ENCODE data around the gene MEIS1. TPM values are rescaled to one million over a fixed set of nuclear protein-coding genes. Genes with fewer than 3 reads are reported as not detected.

The MEIS1 gene
- total RNA-seq, 4 donors from 2014 or later, result 9.2 to 22.6 (median 18.8) TPM

- intact Hi-C loops (cut with DNase I; ENCODE audit: low total_unique reads), result no loop called here
- no peak for DNase-seq (ENCODE audit: low spot score in 2 of 2)
- TF ChIP-seq CTCF (IDR thresholded peaks at IDR 0.05) (no peak), POLR2A (IDR thresholded peaks at IDR 0.05) (no peak)
- WGBS, 2 donors, result 81 to 84% methylated on average over 7 of the region's 7 CpGs
- no peak overlapping the region for H3K4me3 ChIP-seq (ENCODE audit: low read depth, poor library complexity, severe bottlenecking)
Measured at GRCh38 chr2:66573416-66573815, 138.5 kb downstream of the MEIS1 start.

GRCh38 chr2:66573821-66574233, 138.9 kb downstream of the MEIS1 start:
- WGBS, 2 donors, result 61 to 74% methylated on average over 8 of the region's 8 CpGs
- intact Hi-C loops (cut with DNase I; ENCODE audit: low total_unique reads), result no loop called here
- no peak for DNase-seq (ENCODE audit: low spot score in 2 of 2)
- no peak overlapping the region for H3K4me3 ChIP-seq (ENCODE audit: low read depth, poor library complexity, severe bottlenecking)
- TF ChIP-seq POLR2A (IDR thresholded peaks at IDR 0.05) (no peak), CTCF (IDR thresholded peaks at IDR 0.05) (no peak)

GRCh38 chr2:66574701-66575624, 140.0 kb downstream of the MEIS1 start:
- peak in 1 of 2 donors; percentile 87 for DNase-seq (ENCODE audit: low spot score in 2 of 2)
- intact Hi-C loops (cut with DNase I; ENCODE audit: low total_unique reads), result loop anchor here (5.0 kb wide), 1 partner anchor 138 kb away; the partner anchor contains the start of gene MEIS1
- 1% methylated on average over 35 of the region's 35 CpGs for whole genome bisulfite sequencing, 2 donors
- peak in 1 of 3 donors; percentile 44 for TF ChIP-seq CTCF (IDR thresholded peaks at IDR 0.05)
- no peak for TF ChIP-seq POLR2A (IDR thresholded peaks at IDR 0.05)
- H3K4me3 ChIP-seq (ENCODE audit: low read depth, poor library complexity, severe bottlenecking), result peak overlapping the region; percentile 41

- intact Hi-C loops (cut with DNase I; ENCODE audit: low total_unique reads), result loop anchor here (5.0 kb wide), 1 partner anchor 138 kb away; the partner anchor contains the start of gene MEIS1
- WGBS, 2 donors, result 0 to 1% methylated on average over 47 of the region's 53 CpGs
- TF ChIP-seq POLR2A (IDR thresholded peaks at IDR 0.05) (no peak), CTCF (IDR thresholded peaks at IDR 0.05) (no peak)
- H3K4me3 ChIP-seq (ENCODE audit: low read depth, poor library complexity, severe bottlenecking), result peak overlapping the region; percentile 41
- peak in 1 of 2 donors; percentile 86 for DNase-seq (ENCODE audit: low spot score in 2 of 2)
Measured at GRCh38 chr2:66575625-66576310, 140.8 kb downstream of the MEIS1 start.

- H3K4me3 ChIP-seq (ENCODE audit: low read depth, poor library complexity, severe bottlenecking), result no peak overlapping the region
- 0 to 1% methylated on average over 8 to 11 of the region's 11 CpGs for WGBS, 2 donors
- no peak for DNase-seq (ENCODE audit: low spot score in 2 of 2)
- no peak for TF ChIP-seq CTCF (IDR thresholded peaks at IDR 0.05)
- no peak for TF ChIP-seq POLR2A (IDR thresholded peaks at IDR 0.05)
- intact Hi-C loops (cut with DNase I; ENCODE audit: low total_unique reads), result loop anchor here (5.0 kb wide), 1 partner anchor 139 kb away; the partner anchor contains the start of gene MEIS1
Measured at GRCh38 chr2:66576311-66576560, 141.3 kb downstream of the MEIS1 start.

Measured in lower leg skin (tissue), 4 donors.